Immature natural killer cell (primary cell): ENCODE results near the gene GIPC3. TPM values are rescaled to one million over a fixed set of nuclear protein-coding genes. Genes with fewer than 3 reads are reported as not detected.

ENCODE experiments used
- DNase-seq, 3 donors: peaks; one replicate each; pipeline ENCODE4 v3.0.0; 2022; ENCODE audit warnings: mixed read lengths in 1 of 3
- H3K27ac Mint-ChIP-seq, 6 donors: one replicate each; pipeline ENCODE4 v1.8.0; 2020; ENCODE audit warnings: mixed read lengths in 6 of 6, mild to moderate bottlenecking in 5 of 6, inconsistent platforms in 4 of 6, moderate library complexity in 3 of 6
- H3K27me3 Mint-ChIP-seq, 3 donors: one replicate each; pipeline ENCODE4 v1.8.0; 2020 to 2021; ENCODE audit warnings: low read depth in 3 of 3, mild to moderate bottlenecking in 3 of 3, mixed read lengths in 3 of 3, moderate library complexity in 3 of 3, inconsistent platforms in 1 of 3
- H3K36me3 Mint-ChIP-seq, 3 donors: one replicate each; pipeline ENCODE4 v1.8.0; 2020; ENCODE audit warnings: mixed read lengths in 3 of 3, inconsistent platforms in 2 of 3, mild to moderate bottlenecking in 2 of 3
- H3K4me1 Mint-ChIP-seq, 2 donors: one replicate each; pipeline ENCODE4 v1.8.0; 2020; ENCODE audit warnings: inconsistent platforms in 2 of 2, mild to moderate bottlenecking in 2 of 2, mixed read lengths in 2 of 2, moderate library complexity in 1 of 2
- H3K4me3 Mint-ChIP-seq, 5 donors: one replicate each; pipeline ENCODE4 v1.8.0; 2020; ENCODE audit warnings: mild to moderate bottlenecking in 5 of 5, mixed read lengths in 5 of 5, inconsistent platforms in 3 of 5, moderate library complexity in 3 of 5
- H3K9me3 Mint-ChIP-seq, 6 donors: one replicate each; pipeline ENCODE4 v1.8.0; 2020; ENCODE audit warnings: mild to moderate bottlenecking in 6 of 6, mixed read lengths in 6 of 6, inconsistent platforms in 4 of 6, moderate library complexity in 3 of 6
- polyA plus RNA-seq, 3 donors: library from polyadenylated mRNA; unstranded; fragments of 300-500 nt; fragmentation: Illumina TruSeq; gene quantifications; one replicate each; pipeline ENCODE4 v1.2.3, GENCODE V29; 2021

The GIPC3 gene
- polyA plus RNA-seq, 3 donors from 2014 or later = 0.04 to 0.95 TPM; not detected in 1

DNA sequence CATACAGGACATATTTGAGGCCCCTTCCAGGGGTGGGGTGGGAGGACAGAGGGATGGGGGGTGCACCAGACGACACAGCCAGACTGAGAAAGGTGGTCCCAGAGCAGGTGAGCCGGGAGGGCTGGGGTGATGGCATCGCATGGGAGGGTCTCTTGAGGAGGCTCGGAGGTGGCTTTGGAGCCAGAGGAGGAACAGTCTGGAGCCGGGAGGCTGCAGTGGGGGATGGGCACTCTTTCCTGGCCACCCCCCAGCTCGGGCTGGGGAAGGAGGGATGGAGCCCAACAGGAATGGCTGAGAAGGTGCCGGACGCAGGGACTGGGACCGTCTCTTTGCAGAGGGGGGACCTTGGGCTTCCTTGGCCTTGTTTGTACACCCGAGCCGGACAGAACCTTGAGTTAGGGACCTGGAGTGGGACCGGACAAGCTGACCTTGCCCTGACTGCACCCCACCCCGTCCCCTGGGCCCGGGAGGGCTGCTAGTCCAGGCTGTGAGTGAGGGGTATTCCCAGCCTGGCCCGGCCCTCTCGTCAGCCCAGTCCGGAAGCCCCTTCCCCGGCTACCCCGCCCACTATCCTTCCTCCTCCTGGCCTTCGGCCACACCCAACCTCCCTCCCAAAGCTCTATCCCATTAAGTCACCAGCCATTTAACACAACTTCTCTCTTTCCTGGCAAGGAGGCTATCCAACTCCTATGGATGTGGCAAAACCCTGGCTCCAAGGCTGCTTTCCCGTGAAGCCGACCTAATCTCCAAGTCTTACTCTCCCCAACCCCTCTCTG is 22.2 kb downstream of the GIPC3 start:
- H3K9me3 Mint-ChIP-seq = no peaks in the 10 kb centered on the region
- H3K4me1 Mint-ChIP-seq = peaks cover 16 to 22% of the 10 kb centered on the region in 2 donors
- H3K4me3 Mint-ChIP-seq = peak overlapping the region; percentile 65 to 75 (median 69)
- peak overlapping the region in 4 of 6 donors; percentile 68 to 81 (median 72) for H3K27ac Mint-ChIP-seq
- peaks cover 0 to 5% (median 0%) of the 10 kb centered on the region in 3 donors for H3K36me3 Mint-ChIP-seq
- DNase-seq = no peak
- H3K27me3 Mint-ChIP-seq = no peaks in the 10 kb centered on the region

DNA sequence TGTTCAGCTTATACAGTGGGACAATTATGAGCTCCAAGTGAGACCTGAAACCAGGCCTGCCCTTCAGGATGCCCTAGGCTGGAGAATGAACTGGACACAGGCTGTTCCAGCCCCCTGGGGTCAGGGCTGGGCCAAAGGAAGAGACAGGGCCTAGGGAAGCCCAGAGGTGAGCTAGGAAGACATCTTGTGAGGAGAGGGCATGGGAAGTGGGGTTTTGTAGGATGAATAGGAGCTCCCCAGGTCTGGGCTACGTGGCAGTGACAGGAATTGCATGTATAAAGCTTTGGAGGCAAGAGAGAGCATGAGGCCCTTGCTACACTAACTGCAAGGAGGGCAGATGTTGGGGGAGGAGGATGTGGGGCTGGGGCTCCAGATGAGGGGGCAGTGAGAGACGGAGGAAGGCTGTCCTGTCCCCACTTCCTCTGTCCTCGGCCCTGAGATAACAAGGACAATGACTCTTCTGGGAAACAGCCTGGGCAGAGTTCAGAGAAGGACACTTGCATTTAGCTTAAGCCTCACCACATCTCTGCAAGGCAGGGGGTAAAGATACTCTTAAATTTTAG is 22.9 kb downstream of the GIPC3 start:
- no peak for DNase-seq
- H3K4me3 Mint-ChIP-seq = peak overlapping the region; percentile 65 to 75 (median 69)
- peaks cover 0 to 5% (median 0%) of the 10 kb centered on the region in 3 donors for H3K36me3 Mint-ChIP-seq
- peak overlapping the region in 4 of 6 donors; percentile 68 to 81 (median 72) for H3K27ac Mint-ChIP-seq
- H3K27me3 Mint-ChIP-seq = no peaks in the 10 kb centered on the region
- H3K4me1 Mint-ChIP-seq = peaks cover 16 to 22% of the 10 kb centered on the region in 2 donors
- no peaks in the 10 kb centered on the region for H3K9me3 Mint-ChIP-seq

DNA sequence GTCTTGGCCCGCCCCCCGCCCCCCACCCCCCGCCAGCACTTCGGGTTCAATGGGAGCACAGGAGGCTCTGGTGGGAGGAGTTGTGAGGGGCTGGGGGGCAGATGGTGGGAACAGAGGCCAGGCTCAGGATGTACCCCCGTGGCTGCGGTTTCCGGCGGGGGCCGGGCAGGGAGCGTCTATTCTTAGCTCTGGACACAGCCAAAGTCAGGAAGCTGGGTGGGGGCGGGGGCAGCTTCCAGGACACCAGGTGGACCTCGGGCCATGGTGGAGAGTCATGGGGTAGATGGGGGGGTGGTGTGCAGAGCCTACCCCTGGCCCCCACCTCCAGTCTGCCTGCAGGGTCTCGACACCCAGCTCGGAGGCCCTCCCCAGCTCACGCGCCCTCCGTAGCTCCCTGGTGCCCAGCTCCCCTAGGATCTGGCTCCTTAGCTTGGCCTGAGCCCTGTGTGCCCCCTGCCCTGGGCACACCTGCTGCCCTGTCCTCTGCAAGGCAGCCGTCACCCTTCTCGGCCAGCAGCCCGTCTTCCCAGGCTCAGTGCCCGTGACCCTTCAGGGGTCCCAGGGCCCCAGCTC is 23.6 kb downstream of the GIPC3 start:
- H3K36me3 Mint-ChIP-seq = peaks cover 0 to 5% (median 0%) of the 10 kb centered on the region in 3 donors
- no peak overlapping the region for H3K27ac Mint-ChIP-seq
- H3K27me3 Mint-ChIP-seq = no peaks in the 10 kb centered on the region
- no peak for DNase-seq
- peaks cover 16 to 22% of the 10 kb centered on the region in 2 donors for H3K4me1 Mint-ChIP-seq
- H3K9me3 Mint-ChIP-seq = no peaks in the 10 kb centered on the region
- H3K4me3 Mint-ChIP-seq = no peak overlapping the region

DNA sequence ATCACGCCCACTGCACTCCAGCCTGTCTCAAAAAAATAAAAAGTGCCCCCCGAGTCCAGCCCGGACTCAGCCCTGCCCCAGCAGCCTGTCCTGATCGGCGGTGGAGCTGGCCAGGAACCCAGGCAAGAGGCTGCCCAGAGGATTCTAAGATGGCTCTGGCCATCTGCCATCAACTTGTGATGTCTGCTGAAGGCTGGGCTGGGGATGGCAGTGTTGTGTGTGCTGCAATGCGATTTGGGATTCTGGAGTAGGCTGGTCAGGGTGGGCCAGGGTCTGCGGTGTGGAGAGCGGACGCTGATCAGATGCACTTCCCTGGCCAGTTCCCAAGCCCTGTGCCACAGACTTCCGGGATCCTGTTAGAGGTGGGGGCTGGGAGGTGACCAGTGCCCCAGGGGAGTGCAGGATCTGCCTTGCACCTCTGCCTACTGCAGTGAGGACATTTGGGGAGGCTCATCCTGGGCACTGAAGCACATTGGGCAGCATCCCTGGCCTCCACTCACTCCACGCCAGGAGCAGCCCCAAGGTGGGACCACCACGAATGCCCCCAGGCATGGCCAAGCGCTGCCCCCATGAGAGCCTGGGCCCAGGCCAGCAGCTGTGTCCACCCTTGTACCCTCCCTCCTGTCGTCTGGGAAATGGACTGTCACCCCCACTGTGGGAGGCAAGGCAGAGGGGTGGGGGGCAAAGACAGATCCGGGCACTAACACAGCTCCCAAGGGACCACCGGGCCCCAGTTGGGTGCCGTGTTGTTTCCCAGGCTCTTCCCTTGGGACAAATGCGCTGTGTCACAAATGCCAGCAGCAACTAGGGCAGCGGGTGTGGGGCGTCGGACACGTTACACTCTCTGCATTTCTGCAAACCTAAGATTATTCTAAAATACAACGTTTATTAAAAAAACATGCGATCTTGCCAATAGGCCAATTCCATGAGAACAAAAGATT is 24.8 kb downstream of the GIPC3 start:
- Mint-ChIP-seq H3K9me3 (no peaks in the 10 kb centered on the region), H3K27ac (peak overlapping the region in 1 of 6 donors; percentile 20), H3K4me1 (peaks cover 16 to 22% of the 10 kb centered on the region in 2 donors), H3K4me3 (no peak overlapping the region), H3K36me3 (peaks cover 0 to 5% (median 0%) of the 10 kb centered on the region in 3 donors), H3K27me3 (no peaks in the 10 kb centered on the region)
- DNase-seq = no peak

DNA sequence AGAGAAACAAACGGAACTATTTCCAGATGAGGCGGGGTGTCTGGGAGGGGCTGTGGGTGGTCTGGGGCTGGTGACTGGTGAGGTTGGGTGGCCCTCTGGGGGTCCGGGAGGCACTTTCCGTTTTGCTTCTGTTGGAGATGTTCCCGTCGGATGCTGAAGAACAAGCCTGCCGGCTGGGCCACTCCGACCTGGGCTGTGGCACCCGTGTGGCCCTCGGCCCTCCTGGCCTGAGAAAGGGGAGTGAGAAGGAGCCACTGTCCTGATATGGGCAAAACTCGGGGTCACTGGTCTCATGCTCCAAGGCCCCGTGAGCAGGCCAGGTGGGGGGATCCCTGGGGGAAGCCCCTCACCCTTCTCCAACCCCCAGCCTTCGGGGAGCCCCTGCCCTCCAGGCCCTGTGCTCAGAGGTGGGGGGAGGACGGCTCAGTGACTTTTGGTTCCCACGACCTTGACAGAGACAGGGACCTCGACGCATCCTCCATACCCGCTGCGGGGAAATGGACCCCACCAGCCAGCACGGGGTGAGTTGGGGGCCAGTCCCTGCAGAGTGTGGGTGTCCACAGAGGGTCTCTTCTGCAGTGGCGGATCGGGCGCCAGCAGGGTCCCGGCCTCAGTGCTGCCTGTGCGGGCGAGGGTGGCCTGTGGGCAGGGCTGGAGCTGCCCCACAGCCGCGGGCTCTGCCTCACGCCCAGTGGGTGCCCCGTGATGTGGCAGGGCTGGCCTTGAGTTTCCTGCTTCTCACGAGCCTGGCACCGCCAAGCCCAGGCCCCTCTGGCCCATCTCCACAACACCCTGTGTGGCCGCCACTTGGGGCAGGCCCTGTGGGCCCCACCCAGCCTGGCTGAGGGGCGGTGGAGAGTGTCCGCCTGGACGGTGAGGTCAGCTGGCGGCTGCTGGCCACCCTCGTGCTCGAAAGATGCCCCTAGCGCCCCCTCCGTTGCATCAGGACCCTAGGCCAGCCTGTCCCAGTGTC is 25.8 kb downstream of the GIPC3 start:
- Mint-ChIP-seq H3K36me3 (peaks cover 0 to 5% (median 0%) of the 10 kb centered on the region in 3 donors), H3K4me1 (peaks cover 16 to 22% of the 10 kb centered on the region in 2 donors), H3K27me3 (no peaks in the 10 kb centered on the region), H3K4me3 (no peak overlapping the region), H3K27ac (no peak overlapping the region), H3K9me3 (no peaks in the 10 kb centered on the region)
- DNase-seq = no peak

DNA sequence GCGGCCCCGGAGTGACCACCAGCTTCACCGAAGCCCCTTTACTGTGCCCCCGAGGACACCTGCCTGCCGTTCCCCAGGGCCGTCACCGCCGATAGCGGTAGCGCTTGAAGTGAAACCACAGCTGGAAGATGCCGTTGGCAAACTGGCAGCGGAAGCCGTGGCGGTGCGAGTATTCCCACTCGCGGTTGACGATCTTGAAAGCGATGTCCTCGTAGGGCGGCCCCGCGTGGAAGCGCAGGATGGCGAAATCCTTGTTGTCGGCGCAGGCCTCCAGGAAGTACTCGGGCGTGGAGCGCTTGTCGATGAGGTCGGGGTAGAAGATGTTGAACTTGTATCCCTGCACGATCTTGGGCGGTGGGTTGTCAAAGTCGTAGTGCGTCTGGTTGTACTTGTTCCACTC is 26.6 kb downstream of the GIPC3 start:
- no peaks in the 10 kb centered on the region for H3K9me3 Mint-ChIP-seq
- peaks cover 0 to 5% (median 0%) of the 10 kb centered on the region in 3 donors for H3K36me3 Mint-ChIP-seq
- H3K4me1 Mint-ChIP-seq = peaks cover 16 to 22% of the 10 kb centered on the region in 2 donors
- H3K27ac Mint-ChIP-seq = no peak overlapping the region
- H3K4me3 Mint-ChIP-seq = no peak overlapping the region
- no peak for DNase-seq
- H3K27me3 Mint-ChIP-seq = no peaks in the 10 kb centered on the region

DNA sequence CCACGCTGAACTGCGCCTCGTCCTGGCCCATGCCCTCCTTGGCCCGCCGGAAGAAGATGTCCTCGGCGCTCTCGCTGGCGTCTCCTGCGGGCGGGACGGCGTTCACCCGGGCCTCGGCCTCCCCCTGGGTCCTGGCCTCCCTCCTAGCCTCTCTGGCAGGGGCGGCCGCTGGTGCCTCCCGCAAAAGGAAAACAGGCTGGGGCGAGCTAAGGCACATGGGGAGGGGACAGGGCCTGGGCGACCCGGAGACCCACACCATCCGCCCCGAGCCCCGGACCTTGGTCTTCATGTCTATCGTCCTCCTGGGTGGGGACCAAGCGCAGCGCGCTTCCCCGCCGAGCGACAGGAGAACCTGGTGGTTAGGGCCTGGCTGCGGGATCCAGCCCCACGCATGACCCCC is 27.1 kb downstream of the GIPC3 start:
- Mint-ChIP-seq H3K4me1 (peaks cover 12 to 19% of the 10 kb centered on the region in 2 donors), H3K27me3 (no peaks in the 10 kb centered on the region), H3K9me3 (no peaks in the 10 kb centered on the region), H3K27ac (no peak overlapping the region), H3K4me3 (no peak overlapping the region), H3K36me3 (peaks cover 0 to 5% (median 0%) of the 10 kb centered on the region in 3 donors)
- no peak for DNase-seq

DNA sequence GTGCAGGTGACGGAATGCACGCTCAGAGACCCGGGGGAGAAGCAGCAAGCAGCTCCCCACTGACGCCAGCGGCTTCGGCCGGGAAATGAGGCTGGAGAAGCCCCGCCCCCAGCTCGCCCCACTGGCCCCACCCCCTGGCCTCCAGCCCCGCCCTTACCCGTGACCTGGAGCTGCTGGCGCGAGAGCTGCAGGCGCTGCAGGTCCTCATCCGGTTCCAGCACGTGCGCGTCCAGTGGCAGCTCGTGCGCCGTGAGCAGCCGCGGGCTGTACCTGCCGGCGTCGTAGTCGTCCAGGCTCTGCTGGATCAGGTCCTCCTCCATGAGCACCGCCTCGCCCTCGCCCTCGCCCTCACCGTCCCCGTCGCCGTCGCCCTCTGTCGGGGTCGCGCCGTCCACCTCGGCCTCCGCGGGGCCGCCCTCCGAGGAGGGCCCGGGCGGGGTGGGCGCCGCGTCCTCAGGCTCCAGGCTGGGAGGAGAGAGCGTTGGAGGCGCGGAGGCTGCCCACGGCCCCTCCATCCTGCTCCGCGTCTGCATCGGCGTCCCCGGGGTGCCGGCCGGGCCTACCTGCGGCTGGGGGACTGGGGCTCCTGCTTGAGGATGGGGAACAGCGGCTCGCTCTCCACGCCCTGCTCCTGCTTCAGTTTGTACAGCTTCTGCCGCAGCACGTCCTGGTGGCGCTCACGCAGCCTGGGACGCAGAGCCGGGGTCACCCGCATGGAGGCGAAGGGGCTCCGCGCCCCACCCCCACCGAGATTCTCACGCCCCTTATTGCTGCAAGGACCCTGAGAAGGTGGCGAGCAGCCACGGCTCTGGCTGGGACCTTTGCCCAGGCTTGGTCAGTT is 27.8 kb downstream of the GIPC3 start:
- no peak overlapping the region for H3K4me3 Mint-ChIP-seq
- no peak overlapping the region for H3K27ac Mint-ChIP-seq
- no peaks in the 10 kb centered on the region for H3K27me3 Mint-ChIP-seq
- DNase-seq = no peak
- peaks cover 0 to 5% (median 0%) of the 10 kb centered on the region in 3 donors for H3K36me3 Mint-ChIP-seq
- no peaks in the 10 kb centered on the region for H3K9me3 Mint-ChIP-seq
- peaks cover 4 to 11% of the 10 kb centered on the region in 2 donors for H3K4me1 Mint-ChIP-seq

DNA sequence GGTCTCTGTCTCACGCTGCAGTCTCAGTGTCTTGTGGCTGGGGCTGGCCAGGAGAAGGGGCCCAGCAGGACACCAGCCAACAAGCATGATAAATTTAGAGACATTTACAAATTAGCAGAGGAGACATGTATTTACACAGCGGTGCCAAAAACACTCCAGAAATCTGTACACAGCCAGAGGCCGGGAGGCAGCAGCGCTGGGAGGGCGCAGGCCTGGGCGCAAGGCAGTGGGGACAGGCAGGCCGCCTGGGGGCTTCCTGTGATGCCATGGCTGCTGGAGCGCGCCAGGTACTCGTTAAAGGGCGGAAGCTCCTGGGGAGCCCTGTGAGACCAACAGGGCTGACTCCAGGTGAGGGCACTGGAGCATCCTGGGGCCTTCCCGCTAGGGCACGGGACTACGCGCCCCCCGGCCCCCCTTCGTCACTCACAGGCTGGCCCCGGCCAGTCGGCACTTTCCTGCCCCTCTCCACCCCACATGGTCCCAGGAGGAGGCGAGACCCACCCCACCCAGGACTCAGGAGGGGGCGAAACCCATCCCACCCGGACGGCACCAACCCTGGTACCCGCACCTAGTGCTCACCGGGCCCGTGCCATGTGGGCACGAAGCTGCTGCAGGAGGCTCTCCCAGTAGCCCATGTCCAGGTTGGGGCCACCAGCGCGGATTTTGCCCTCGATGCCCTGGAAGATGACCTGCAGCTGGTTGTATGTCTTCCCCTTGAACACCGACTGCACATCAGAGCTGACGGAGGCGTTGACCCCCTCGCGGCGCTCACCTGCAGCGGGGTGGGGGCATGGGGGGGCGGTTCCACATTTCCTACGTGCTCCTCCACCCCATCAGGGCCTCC is 28.8 kb downstream of the GIPC3 start:
- no peak overlapping the region for H3K4me3 Mint-ChIP-seq
- no peak for DNase-seq
- H3K27ac Mint-ChIP-seq = no peak overlapping the region
- no peaks in the 10 kb centered on the region for H3K27me3 Mint-ChIP-seq
- peaks cover 0 to 6% of the 10 kb centered on the region in 2 donors for H3K4me1 Mint-ChIP-seq
- H3K36me3 Mint-ChIP-seq = peaks cover 0 to 5% (median 0%) of the 10 kb centered on the region in 3 donors
- no peaks in the 10 kb centered on the region for H3K9me3 Mint-ChIP-seq

DNA sequence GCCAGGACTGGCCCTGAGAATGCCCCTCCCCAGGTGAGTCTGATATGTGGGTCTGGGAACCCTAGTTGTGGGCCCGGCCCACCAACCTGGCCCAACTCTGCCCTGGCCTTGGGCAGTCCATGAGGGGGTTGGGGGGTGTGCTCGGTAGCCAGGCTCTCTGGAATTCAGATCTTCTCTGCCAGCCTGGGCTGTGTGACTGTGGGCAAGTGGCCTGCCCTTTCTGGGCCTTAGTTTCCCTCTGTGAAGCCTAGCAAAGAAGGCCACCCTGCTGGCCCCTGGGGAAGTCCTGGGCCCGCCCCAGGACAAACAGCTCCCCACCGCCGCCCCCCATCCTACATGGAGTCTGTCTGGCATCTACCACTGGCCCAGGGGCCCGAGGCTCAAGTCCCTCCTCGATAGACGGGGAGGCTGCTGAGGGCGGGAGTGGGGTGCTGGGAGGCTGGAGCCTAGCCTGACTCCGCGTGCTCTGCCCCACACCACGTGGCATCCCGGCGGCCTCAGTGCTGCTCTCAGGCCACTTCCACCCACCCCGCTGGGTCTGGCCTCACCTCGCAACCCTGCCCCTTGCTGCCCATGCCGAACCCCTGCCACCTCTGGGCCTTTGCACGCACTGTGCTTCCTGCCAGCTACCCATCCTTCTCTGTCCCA is 29.7 kb downstream of the GIPC3 start:
- no peaks in the 10 kb centered on the region for H3K27me3 Mint-ChIP-seq
- DNase-seq = no peak
- H3K27ac Mint-ChIP-seq = no peak overlapping the region
- no peaks in the 10 kb centered on the region for H3K9me3 Mint-ChIP-seq
- H3K4me3 Mint-ChIP-seq = no peak overlapping the region
- H3K4me1 Mint-ChIP-seq = peaks cover 0 to 1% of the 10 kb centered on the region in 2 donors
- peaks cover 0 to 5% (median 0%) of the 10 kb centered on the region in 3 donors for H3K36me3 Mint-ChIP-seq
